ENCODE data around the gene ACAD11. TPM values are rescaled to one million over a fixed set of nuclear protein-coding genes. Genes with fewer than 3 reads are reported as not detected.

Gene ACAD11
- total RNA-seq, 1 experiment from 2014 or later: 15.6 TPM

DNA sequence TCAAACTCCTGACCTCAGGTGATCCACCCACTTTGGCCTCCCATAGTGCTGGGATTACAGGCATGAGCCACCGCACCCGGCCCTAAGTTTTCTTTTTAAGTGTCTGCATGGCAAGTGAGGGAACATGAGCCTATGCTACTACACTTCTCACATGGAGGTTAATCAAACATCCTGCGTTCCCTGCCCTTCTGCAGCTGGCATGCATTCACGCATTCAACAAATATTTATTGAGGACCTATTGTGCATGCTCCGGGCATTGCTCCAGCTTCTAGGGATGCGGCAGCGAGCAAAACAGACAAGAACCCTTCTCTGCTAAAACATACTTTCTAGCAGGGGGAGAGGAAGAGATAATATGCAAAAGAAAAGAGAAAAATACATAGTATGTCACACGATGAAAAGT, 105.2 kb downstream of the ACAD11 start:
- no peaks in the 10 kb centered on the region for H3K27me3 Mint-ChIP-seq (ENCODE audit: low read depth)
- Histone ChIP-seq H4K5ac (ENCODE audit: insufficient read length, low read depth, low read length) (no peak overlapping the region), H3K14ac (ENCODE audit: insufficient read depth, low read length) (no peak overlapping the region), H3K27ac (ENCODE audit: insufficient read length, low read depth, low read length) (no peak overlapping the region), H2BK20ac (ENCODE audit: low read depth, low read length, poor library complexity, severe bottlenecking) (no peak overlapping the region), H3K4me1 (ENCODE audit: insufficient read depth, low read length) (peaks cover 8% of the 10 kb centered on the region; the same call in 1 of the 2 replicates), H4K20me1 (ENCODE audit: control insufficient read depth, insufficient read depth, insufficient read length) (no peaks in the 10 kb centered on the region), H3K79me2 (ENCODE audit: insufficient read depth, low read length) (no peaks in the 10 kb centered on the region), H3K18ac (ENCODE audit: insufficient read length, low read depth, low read length) (no peak overlapping the region), H2BK12ac (ENCODE audit: insufficient read length, low read depth, low read length) (no peak overlapping the region), H3K23me2 (ENCODE audit: insufficient read length, low read depth, low read length, poor library complexity, severe bottlenecking) (no peaks in the 10 kb centered on the region), H3K9ac (ENCODE audit: extremely low read depth, insufficient read length, low read length) (no peak overlapping the region), H2AFZ (ENCODE audit: low read length) (no peak overlapping the region), H4K8ac (replicated peaks; ENCODE audit: insufficient read length, low read depth, low read length) (no peak overlapping the region), H3K79me1 (ENCODE audit: insufficient read depth, low read depth, low read length, poor library complexity, severe bottlenecking) (no peaks in the 10 kb centered on the region), H3K23ac (ENCODE audit: insufficient read length, low read depth, low read length) (no peak overlapping the region), H3K56ac (ENCODE audit: insufficient read length, low read depth, low read length) (no peak overlapping the region), H3T11ph (ENCODE audit: low read length) (no peak overlapping the region), H2BK120ac (ENCODE audit: low read depth, low read length, poor library complexity, severe bottlenecking) (no peak overlapping the region), H2BK15ac (ENCODE audit: low read depth, low read length) (no peak overlapping the region), H3K9me3 (ENCODE audit: control insufficient read depth, low read depth, low read length) (no peaks in the 10 kb centered on the region), H2BK5ac (ENCODE audit: insufficient read length, low read length) (no peak overlapping the region), H3K4me2 (ENCODE audit: insufficient read depth, insufficient read length, low read length) (no peak overlapping the region), H4K91ac (ENCODE audit: insufficient read length, low read depth, low read length) (no peak overlapping the region), H2AK5ac (ENCODE audit: insufficient read length, low read length) (no peak overlapping the region), H3K27me3 (ENCODE audit: insufficient read depth, low read length) (no peaks in the 10 kb centered on the region), H3K4ac (ENCODE audit: low read depth, low read length) (no peak overlapping the region)
- H3K36me3 Mint-ChIP-seq (ENCODE audit: insufficient read depth in 1 of 3, low read depth in 3 of 3): peaks cover 0 to 5% (median 0%) of the 10 kb centered on the region in 3 experiments; a peak in 2 of 7 replicates
- no peak for DNase-seq
- H3K9me3 Mint-ChIP-seq: no peaks in the 10 kb centered on the region
- no CpG with 5 or more reads among the region's 8 CpGs for WGBS (ENCODE audit: extremely low coverage, insufficient read length, low lambda C conversion rate)
- no peak overlapping the region for H3K4me3 Mint-ChIP-seq
- H3K4me1 Mint-ChIP-seq: peaks cover 21 to 30% of the 10 kb centered on the region in 2 experiments
- peak overlapping the region in 1 of 3 experiments; percentile 41; a peak in 1 of 7 replicates for H3K27ac Mint-ChIP-seq
- TF ChIP-seq, protein P1, sequence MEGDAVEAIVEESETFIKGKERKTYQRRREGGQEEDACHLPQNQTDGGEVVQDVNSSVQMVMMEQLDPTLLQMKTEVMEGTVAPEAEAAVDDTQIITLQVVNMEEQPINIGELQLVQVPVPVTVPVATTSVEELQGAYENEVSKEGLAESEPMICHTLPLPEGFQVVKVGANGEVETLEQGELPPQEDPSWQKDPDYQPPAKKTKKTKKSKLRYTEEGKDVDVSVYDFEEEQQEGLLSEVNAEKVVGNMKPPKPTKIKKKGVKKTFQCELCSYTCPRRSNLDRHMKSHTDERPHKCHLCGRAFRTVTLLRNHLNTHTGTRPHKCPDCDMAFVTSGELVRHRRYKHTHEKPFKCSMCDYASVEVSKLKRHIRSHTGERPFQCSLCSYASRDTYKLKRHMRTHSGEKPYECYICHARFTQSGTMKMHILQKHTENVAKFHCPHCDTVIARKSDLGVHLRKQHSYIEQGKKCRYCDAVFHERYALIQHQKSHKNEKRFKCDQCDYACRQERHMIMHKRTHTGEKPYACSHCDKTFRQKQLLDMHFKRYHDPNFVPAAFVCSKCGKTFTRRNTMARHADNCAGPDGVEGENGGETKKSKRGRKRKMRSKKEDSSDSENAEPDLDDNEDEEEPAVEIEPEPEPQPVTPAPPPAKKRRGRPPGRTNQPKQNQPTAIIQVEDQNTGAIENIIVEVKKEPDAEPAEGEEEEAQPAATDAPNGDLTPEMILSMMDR (conservative IDR thresholded peaks at IDR 0.05): no peak
